KMS-11 (cell line): ENCODE measurements around the gene SLC15A5.

ENCODE experiments used
- H2AFZ ChIP-seq: fragments of 200-600 bp; sonication (generic); 2 replicates; pipeline ENCODE4 v1.6.1; 2016; ENCODE audit warnings: antibody characterized with exemption, mixed run types, low read depth
- H3K27ac ChIP-seq: fragments of 200-600 bp; sonication (generic); 2 replicates; pipeline ENCODE4 v1.6.1; 2016; ENCODE audit warnings: mild to moderate bottlenecking, mixed run types
- H3K27me3 ChIP-seq: fragments of 200-600 bp; sonication (generic); 2 replicates; pipeline ENCODE4 v1.6.1; 2017; ENCODE audit warnings: mild to moderate bottlenecking, low read depth, mixed run types, moderate library complexity; ENCODE audit not compliant: insufficient read depth
- H3K36me3 ChIP-seq: fragments of 200-600 bp; sonication (generic); 2 replicates; pipeline ENCODE4 v1.6.1; 2017; ENCODE audit warnings: mild to moderate bottlenecking, mixed run types; ENCODE audit not compliant: insufficient read depth
- H3K4me1 ChIP-seq: fragments of 200-600 bp; sonication (generic); 2 replicates; pipeline ENCODE4 v1.6.1; 2016; ENCODE audit warnings: mild to moderate bottlenecking, low read depth, mixed run types; ENCODE audit not compliant: poor library complexity, severe bottlenecking
- H3K4me2 ChIP-seq: fragments of 200-600 bp; sonication (generic); 2 replicates; pipeline ENCODE4 v1.7.0; 2016; ENCODE audit warnings: mild to moderate bottlenecking, mixed run types
- H3K4me3 ChIP-seq: fragments of 200-600 bp; sonication (generic); IDR thresholded peaks from 2 replicates; pipeline ENCODE4 v1.6.1; 2017; ENCODE audit warnings: low read depth, low read length, mixed read lengths; ENCODE audit not compliant: insufficient read depth
- H3K79me2 ChIP-seq: fragments of 200-600 bp; sonication (generic); 2 replicates; pipeline ENCODE4 v1.6.1; 2016; ENCODE audit warnings: low read depth, mixed run types; ENCODE audit not compliant: insufficient read depth
- H3K9ac ChIP-seq: fragments of 200-600 bp; sonication (generic); 2 replicates; pipeline ENCODE4 v1.6.1; 2016; ENCODE audit warnings: mild to moderate bottlenecking, mixed run types
- H4K20me1 ChIP-seq: fragments of 200-600 bp; sonication (generic); 2 replicates; pipeline ENCODE4 v1.6.1; 2016; ENCODE audit warnings: mild to moderate bottlenecking, mixed run types; ENCODE audit not compliant: insufficient read depth
- TF ChIP-seq, protein P1 (sequence below): fragments of 200-600 bp; sonication (generic); conservative IDR thresholded peaks from 2 replicates; pipeline ENCODE4 v1.6.1; 2017; ENCODE audit warnings: low read depth, mild to moderate bottlenecking, antibody characterized with exemption, low read length, moderate library complexity, mixed read lengths

SLC15A5 gene

GRCh38 chr12:16323638-16324037 lies 46.2 kb upstream of the SLC15A5 start:
- TF ChIP-seq, protein P1, sequence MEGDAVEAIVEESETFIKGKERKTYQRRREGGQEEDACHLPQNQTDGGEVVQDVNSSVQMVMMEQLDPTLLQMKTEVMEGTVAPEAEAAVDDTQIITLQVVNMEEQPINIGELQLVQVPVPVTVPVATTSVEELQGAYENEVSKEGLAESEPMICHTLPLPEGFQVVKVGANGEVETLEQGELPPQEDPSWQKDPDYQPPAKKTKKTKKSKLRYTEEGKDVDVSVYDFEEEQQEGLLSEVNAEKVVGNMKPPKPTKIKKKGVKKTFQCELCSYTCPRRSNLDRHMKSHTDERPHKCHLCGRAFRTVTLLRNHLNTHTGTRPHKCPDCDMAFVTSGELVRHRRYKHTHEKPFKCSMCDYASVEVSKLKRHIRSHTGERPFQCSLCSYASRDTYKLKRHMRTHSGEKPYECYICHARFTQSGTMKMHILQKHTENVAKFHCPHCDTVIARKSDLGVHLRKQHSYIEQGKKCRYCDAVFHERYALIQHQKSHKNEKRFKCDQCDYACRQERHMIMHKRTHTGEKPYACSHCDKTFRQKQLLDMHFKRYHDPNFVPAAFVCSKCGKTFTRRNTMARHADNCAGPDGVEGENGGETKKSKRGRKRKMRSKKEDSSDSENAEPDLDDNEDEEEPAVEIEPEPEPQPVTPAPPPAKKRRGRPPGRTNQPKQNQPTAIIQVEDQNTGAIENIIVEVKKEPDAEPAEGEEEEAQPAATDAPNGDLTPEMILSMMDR: no peak
- H3K27me3 ChIP-seq: no peaks in the 10 kb centered on the region
- H4K20me1 ChIP-seq: no peaks in the 10 kb centered on the region
- H3K4me2 ChIP-seq: no peak overlapping the region
- H3K9ac ChIP-seq: no peak overlapping the region
- H3K36me3 ChIP-seq: no peaks in the 10 kb centered on the region
- H3K27ac ChIP-seq: no peak overlapping the region
- H3K4me3 ChIP-seq: no peak overlapping the region
- H2AFZ ChIP-seq: no peak overlapping the region
- H3K4me1 ChIP-seq: no peaks in the 10 kb centered on the region
- H3K79me2 ChIP-seq: no peaks in the 10 kb centered on the region

GRCh38 chr12:16323010-16323409 lies 45.5 kb upstream of the SLC15A5 start:
- no peaks in the 10 kb centered on the region for H3K79me2 ChIP-seq

GRCh38 chr12:16310934-16311333 lies 33.4 kb upstream of the SLC15A5 start:
- Histone ChIP-seq H3K4me1 (no peaks in the 10 kb centered on the region), H3K27ac (no peak overlapping the region), H3K4me2 (no peak overlapping the region), H2AFZ (no peak overlapping the region), H3K79me2 (no peaks in the 10 kb centered on the region), H3K36me3 (no peaks in the 10 kb centered on the region), H3K9ac (no peak overlapping the region), H4K20me1 (no peaks in the 10 kb centered on the region), H3K27me3 (no peaks in the 10 kb centered on the region), H3K4me3 (no peak overlapping the region)
- TF ChIP-seq, protein P1: no peak

More at GRCh38 chr12:16323010-16323409, 45.5 kb upstream of the SLC15A5 start:
- H2AFZ ChIP-seq: no peak overlapping the region
- no peaks in the 10 kb centered on the region for H3K36me3 ChIP-seq
- no peaks in the 10 kb centered on the region for H4K20me1 ChIP-seq
- no peak overlapping the region for H3K4me2 ChIP-seq
- no peak overlapping the region for H3K27ac ChIP-seq
- TF ChIP-seq, protein P1: no peak
- no peaks in the 10 kb centered on the region for H3K4me1 ChIP-seq
- H3K27me3 ChIP-seq: no peaks in the 10 kb centered on the region
- H3K4me3 ChIP-seq: no peak overlapping the region
- no peak overlapping the region for H3K9ac ChIP-seq

DNA sequence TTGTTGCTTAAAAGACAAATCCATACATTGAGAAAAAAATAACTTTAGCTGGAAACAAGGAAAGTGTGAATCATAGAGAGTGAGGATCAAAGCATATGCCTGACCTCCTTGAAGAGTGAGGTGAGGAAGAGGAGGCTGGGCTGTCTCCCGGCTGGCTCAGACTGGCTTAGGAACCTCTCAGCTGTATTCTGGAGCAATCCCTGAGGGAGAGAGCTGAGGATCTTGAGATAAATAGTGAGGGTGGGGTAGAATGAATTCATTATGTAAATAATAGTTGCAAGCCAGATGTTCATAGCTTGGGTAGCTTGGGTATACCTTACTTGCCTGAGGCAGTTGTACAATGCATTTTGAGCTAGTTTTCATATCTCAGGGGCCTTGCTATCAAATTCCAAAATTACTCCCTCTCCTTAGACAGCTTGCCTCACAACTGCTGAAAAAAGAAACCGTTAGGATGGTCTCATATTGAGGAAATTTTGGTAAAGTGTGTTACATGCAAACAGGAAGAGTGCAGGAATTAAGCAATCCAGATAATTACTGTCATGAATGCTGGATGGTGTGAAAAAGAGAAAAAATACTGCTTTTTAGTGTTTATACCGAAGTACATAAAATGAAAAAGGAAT lies 30.5 kb upstream of the SLC15A5 start:
- Histone ChIP-seq H3K36me3 (no peaks in the 10 kb centered on the region), H3K4me2 (no peak overlapping the region), H3K79me2 (no peaks in the 10 kb centered on the region), H3K27ac (no peak overlapping the region), H4K20me1 (no peaks in the 10 kb centered on the region), H3K27me3 (no peaks in the 10 kb centered on the region), H2AFZ (no peak overlapping the region), H3K9ac (no peak overlapping the region), H3K4me1 (no peaks in the 10 kb centered on the region), H3K4me3 (no peak overlapping the region)
- TF ChIP-seq, protein P1: no peak
